Measurements from ENCODE around the gene NCF2. TPM values are rescaled to one million over a fixed set of nuclear protein-coding genes. Genes with fewer than 3 reads are reported as not detected.
A peak's percentile ranks its signal among the peaks of the same experiment; 100 is the strongest.

NCF2 gene
- total and polyA plus RNA-seq, 2 donors (not counting 1 experiment from before 2014, with no cell fraction given): 9.9 to 10.5 TPM

- H3K36me3 ChIP-seq (replicated peaks in 1 of 2; ENCODE audit: control extremely low read depth in 1 of 2, control insufficient read depth in 1 of 2, extremely low read depth in 1 of 2, insufficient read depth in 2 of 2, low read length in 1 of 2): peaks cover 4 to 15% of the 10 kb centered on the region in 2 experiments
- Mint-ChIP-seq H3K27ac (peak overlapping the region; percentile 99), H3K9me3 (ENCODE audit: insufficient read depth) (no peaks in the 10 kb centered on the region), H3K4me3 (peak overlapping the region; percentile 100), H3K4me1 (peaks cover 39% of the 10 kb centered on the region), H3K27me3 (no peaks in the 10 kb centered on the region)
- TF ChIP-seq CTCF (IDR thresholded peaks at IDR 0.05) (no peak), EZH2 (IDR thresholded peaks at IDR 0.05; ENCODE audit: borderline replicate concordance, insufficient read depth, low read depth, low read length, poor library complexity, severe bottlenecking) (no peak)
- intact Hi-C loops (cut with micrococcal nuclease): loop anchor here (1.0 to 10.0 kb wide), 7 partner anchors 274 to 1604 kb away; partner anchors contain the start of genes DHX9, EDEM3 and NPL
- H3K27me3 ChIP-seq (replicated peaks in 1 of 4; ENCODE audit: control extremely low read depth in 1 of 4, control insufficient read depth in 3 of 4, insufficient read depth in 4 of 4, low read length in 3 of 4): no peaks in the 10 kb centered on the region
- POLR2A ChIA-PET: interaction anchor here (0.7 to 1.0 kb wide), 2 partner anchors 165 to 275 kb away, joined by 3 to 4 read pairs; no protein-coding TSS in a partner anchor
- H3K9me3 ChIP-seq (ENCODE audit: control extremely low read depth in 1 of 3, control insufficient read depth in 2 of 3, insufficient read depth in 1 of 3, low read length in 2 of 3): no peaks in the 10 kb centered on the region
- H4K20me1 ChIP-seq (ENCODE audit: control insufficient read depth, insufficient read depth, low read length, poor library complexity, severe bottlenecking): peaks cover 21% of the 10 kb centered on the region
- peak overlapping the region in 1 of 2 donors; percentile 80 for H3K27ac ChIP-seq (ENCODE audit: low read length in 2 of 2)
- H3K4me1 ChIP-seq (ENCODE audit: control insufficient read depth in 2 of 2, insufficient read depth in 2 of 2, low read length in 2 of 2): peaks cover 20 to 34% of the 10 kb centered on the region in 2 donors
- peak overlapping the region; percentile 58 to 95 (median 87) for H3K4me3 ChIP-seq (ENCODE audit: control extremely low read depth in 1 of 5, extremely low read depth in 1 of 5, insufficient read depth in 1 of 5, low read depth in 2 of 5, low read length in 4 of 5)
- peak overlapping the region; percentile 89 for H3K9ac ChIP-seq (ENCODE audit: low read length)
- 3% methylated on average over 13 of the region's 15 CpGs for WGBS (ENCODE audit: insufficient coverage)
- DNase-seq: no peak
- CTCF ChIA-PET: interaction anchor here (1.0 kb wide), 1 partner anchor 18 kb away, joined by 3 read pairs; no protein-coding TSS in a partner anchor
- ATAC-seq (ENCODE audit: low read depth): no peak
- peaks cover 38% of the 10 kb centered on the region for H3K79me2 ChIP-seq (ENCODE audit: control insufficient read depth, insufficient read depth, low read length)
- peak overlapping the region; percentile 94 for H3K4me2 ChIP-seq (replicated peaks; ENCODE audit: low read depth, low read length, poor library complexity, severe bottlenecking)
- peak overlapping the region; percentile 92 for H2AFZ ChIP-seq (ENCODE audit: insufficient read depth, low read depth, low read length, poor library complexity, severe bottlenecking)
Measured at GRCh38 chr1:183636334-183636682, 46.0 kb upstream of the NCF2 start.

- Histone ChIP-seq H3K9ac (ENCODE audit: low read length) (peak within 1 kb of the TSS; percentile 89), H3K27ac (ENCODE audit: low read length in 2 of 2) (peak within 1 kb of the TSS; percentile 59 to 80), H2AFZ (ENCODE audit: insufficient read depth, low read depth, low read length, poor library complexity, severe bottlenecking) (peak within 1 kb of the TSS; percentile 92), H3K4me1 (ENCODE audit: control insufficient read depth in 2 of 2, insufficient read depth in 2 of 2, low read length in 2 of 2) (peaks cover 20 to 34% of the 10 kb centered on the region in 2 donors), H4K20me1 (ENCODE audit: control insufficient read depth, insufficient read depth, low read length, poor library complexity, severe bottlenecking) (peaks cover 22% of the 10 kb centered on the region), H3K79me2 (ENCODE audit: control insufficient read depth, insufficient read depth, low read length) (peaks cover 43% of the 10 kb centered on the region), H3K9me3 (ENCODE audit: control extremely low read depth in 1 of 3, control insufficient read depth in 2 of 3, insufficient read depth in 1 of 3, low read length in 2 of 3) (no peaks in the 10 kb centered on the region), H3K4me2 (replicated peaks; ENCODE audit: low read depth, low read length, poor library complexity, severe bottlenecking) (peak within 1 kb of the TSS; percentile 94), H3K4me3 (ENCODE audit: control extremely low read depth in 1 of 5, extremely low read depth in 1 of 5, insufficient read depth in 1 of 5, low read depth in 2 of 5, low read length in 4 of 5) (peak within 1 kb of the TSS; percentile 83 to 95 (median 87)), H3K27me3 (replicated peaks in 1 of 4; ENCODE audit: control extremely low read depth in 1 of 4, control insufficient read depth in 3 of 4, insufficient read depth in 4 of 4, low read length in 3 of 4) (no peaks in the 10 kb centered on the region), H3K36me3 (replicated peaks in 1 of 2; ENCODE audit: control extremely low read depth in 1 of 2, control insufficient read depth in 1 of 2, extremely low read depth in 1 of 2, insufficient read depth in 2 of 2, low read length in 1 of 2) (peaks cover 4 to 20% of the 10 kb centered on the region in 2 experiments)
- intact Hi-C loops (cut with micrococcal nuclease): loop anchor here (1.0 to 10.0 kb wide), 9 partner anchors 45 to 1603 kb away; partner anchors contain the start of genes DHX9, EDEM3, NCF2 and NPL
- Mint-ChIP-seq H3K27me3 (no peaks in the 10 kb centered on the region), H3K4me3 (peak within 1 kb of the TSS; percentile 100), H3K4me1 (peaks cover 42% of the 10 kb centered on the region), H3K9me3 (ENCODE audit: insufficient read depth) (no peaks in the 10 kb centered on the region), H3K27ac (peak within 1 kb of the TSS; percentile 99)
- peak; percentile 98 for DNase-seq
- CTCF ChIA-PET: interaction anchor here (1.0 kb wide), 1 partner anchor 18 kb away, joined by 3 read pairs; no protein-coding TSS in a partner anchor
- POLR2A ChIA-PET: interaction anchor here (0.7 to 1.6 kb wide), 4 partner anchors 45 to 320 kb away, joined by 3 to 4 read pairs (median 4); partner anchors contain the start of gene NCF2
- ATAC-seq (ENCODE audit: low read depth): peak; percentile 88
- no peak for TF ChIP-seq CTCF (IDR thresholded peaks at IDR 0.05)
- no peak for TF ChIP-seq EZH2 (IDR thresholded peaks at IDR 0.05; ENCODE audit: borderline replicate concordance, insufficient read depth, low read depth, low read length, poor library complexity, severe bottlenecking)
- WGBS (ENCODE audit: insufficient coverage): under 1% methylated on average over 65 of the region's 65 CpGs
Measured at GRCh38 chr1:183635606-183636333, 45.5 kb upstream of the NCF2 start, which contains the start of gene ARPC5. Gene ARPC5, minus strand, starts transcription at chr1:183635783. Its CDS starts 124 bp downstream, at chr1:183635659.

Data from B cell (primary cell).